CD8-positive, alpha-beta memory T cell (primary cell): ENCODE measurements around the gene RAD21L1. TPM values are rescaled to one million over a fixed set of nuclear protein-coding genes. Genes with fewer than 3 reads are reported as not detected.

Experiments used
- CTCF ChIA-PET: fragments of 350-600 bp; sonication (Branson Sonifier 250); formaldehyde crosslinking; loops from one replicate; lab custom pipeline; 2021; ENCODE audit warnings: antibody characterized with exemption; lab: Charles Lee
- POLR2A ChIA-PET: fragments of 350-600 bp; sonication (Branson Sonifier 250); formaldehyde crosslinking; loops from one replicate; lab custom pipeline; 2021; ENCODE audit warnings: antibody characterized with exemption; lab: Charles Lee
- DNase-seq, 5 donors: peaks; one replicate each; pipeline versions ENCODE4 v3.0.0 to v3.0.0-alpha.2; 2020 to 2022; ENCODE audit warnings: mixed read lengths in 1 of 5
- H3K27ac ChIP-seq: one replicate; pipeline ENCODE4 v1.7.0; 2013; ENCODE audit warnings: low read depth, mild to moderate bottlenecking, low read length, moderate library complexity
- H3K27me3 ChIP-seq: 2 replicates; pipeline ENCODE4 v1.7.0; 2013; ENCODE audit warnings: low read length, mild to moderate bottlenecking; ENCODE audit not compliant: insufficient read depth, poor library complexity, severe bottlenecking
- H3K36me3 ChIP-seq: 2 replicates; pipeline ENCODE4 v1.7.0; 2013; ENCODE audit warnings: mild to moderate bottlenecking, low read length, moderate library complexity; ENCODE audit not compliant: insufficient read depth
- H3K4me1 ChIP-seq: 2 replicates; pipeline ENCODE4 v1.7.0; 2013; ENCODE audit warnings: mild to moderate bottlenecking, low read length, moderate library complexity; ENCODE audit not compliant: insufficient read depth
- H3K4me3 ChIP-seq: 2 replicates; pipeline ENCODE4 v1.7.0; 2013; ENCODE audit warnings: mild to moderate bottlenecking, low read length
- H3K9me3 ChIP-seq: 2 replicates; pipeline ENCODE4 v1.7.0; 2013; ENCODE audit warnings: mild to moderate bottlenecking, low read length
- H3K27ac Mint-ChIP-seq, 8 donors: one replicate each; pipeline ENCODE4 v1.8.0; 2020 to 2021; ENCODE audit warnings: mixed read lengths in 8 of 8, mild to moderate bottlenecking in 6 of 8, inconsistent platforms in 3 of 8, moderate library complexity in 3 of 8
- H3K27me3 Mint-ChIP-seq, 2 donors: one replicate each; pipeline ENCODE4 v1.8.0; 2020 to 2021; ENCODE audit warnings: mixed read lengths in 2 of 2, mild to moderate bottlenecking in 1 of 2, moderate library complexity in 1 of 2
- H3K36me3 Mint-ChIP-seq, 3 donors: one replicate each; pipeline ENCODE4 v1.8.0; 2020 to 2021; ENCODE audit warnings: mixed read lengths in 3 of 3, inconsistent platforms in 1 of 3, mild to moderate bottlenecking in 1 of 3
- H3K4me1 Mint-ChIP-seq, 3 donors: one replicate each; pipeline ENCODE4 v1.8.0; 2020 to 2021; ENCODE audit warnings: mixed read lengths in 3 of 3, inconsistent platforms in 1 of 3, mild to moderate bottlenecking in 1 of 3
- H3K4me3 Mint-ChIP-seq, 7 donors: one replicate each; pipeline ENCODE4 v1.8.0; 2020 to 2021; ENCODE audit warnings: mixed read lengths in 7 of 7, mild to moderate bottlenecking in 6 of 7, moderate library complexity in 4 of 7, inconsistent platforms in 2 of 7
- H3K9me3 Mint-ChIP-seq, 5 donors: one replicate each; pipeline ENCODE4 v1.8.0; 2020 to 2022; ENCODE audit warnings: mixed read lengths in 5 of 5, mild to moderate bottlenecking in 3 of 5, moderate library complexity in 2 of 5, inconsistent platforms in 1 of 5
- polyA plus RNA-seq: library from polyadenylated mRNA; unstranded; fragments of 300-500 nt; fragmentation: Illumina TruSeq; gene quantifications from one replicate; pipeline ENCODE4 v1.2.3, GENCODE V29; 2021
- total RNA-seq, 2 experiments: library from RNA; stranded (reverse); gene quantifications; one replicate each; pipeline ENCODE4 v1.2.3, GENCODE V29; 2021

RAD21L1 gene
- total and polyA plus RNA-seq, 3 experiments from 2014 or later: not detected

DNA sequence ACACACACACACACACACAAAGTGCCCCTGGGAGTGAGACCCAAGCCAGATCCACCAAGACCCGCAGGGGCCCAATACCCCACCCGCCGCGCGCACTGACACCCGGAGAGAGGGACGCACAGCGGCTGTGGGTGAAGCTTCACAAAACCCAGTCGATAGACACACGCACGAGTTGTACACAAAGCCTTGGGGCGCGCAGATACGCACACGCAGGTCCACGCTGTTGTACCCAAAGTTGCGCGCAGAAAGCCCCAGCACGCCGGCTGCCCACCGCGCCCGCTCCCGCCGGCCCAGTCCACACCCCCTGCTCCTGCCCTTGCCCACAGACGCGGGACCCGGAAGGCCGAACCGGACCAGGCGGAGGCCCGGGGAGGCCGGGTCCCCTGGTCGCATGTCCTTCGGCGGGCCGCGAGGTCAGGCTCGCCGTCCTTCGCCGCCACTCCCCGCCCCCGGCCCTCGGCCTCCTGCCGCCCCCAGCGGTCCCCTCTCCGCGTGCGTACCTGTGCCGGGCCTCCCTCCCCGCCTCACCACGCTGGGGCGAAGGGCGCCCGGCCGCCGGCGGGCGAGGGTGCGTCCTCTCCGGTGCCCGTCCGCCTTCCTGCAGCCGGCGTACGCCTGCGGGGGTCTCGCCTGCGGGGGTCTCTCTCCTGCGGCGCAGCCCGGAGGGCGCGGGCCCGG is 41.1 kb upstream of the RAD21L1 start, which contains the start of gene TMEM74B:
Gene TMEM74B, minus strand, starts transcription at position 344 of the 678 bp plus-strand sequence. CDS start 1,180 bp downstream, outside the sequence.
- Mint-ChIP-seq H3K36me3 (peaks cover 0 to 2% (median under 1%) of the 10 kb centered on the region in 3 donors), H3K4me3 (peak within 1 kb of the TSS; percentile 10 to 76 (median 71)), H3K27ac (peak within 1 kb of the TSS in 2 of 8 donors; percentile 8 to 13), H3K9me3 (no peaks in the 10 kb centered on the region), H3K27me3 (peaks cover 19 to 24% of the 10 kb centered on the region in 2 donors), H3K4me1 (peaks cover 10 to 14% (median 12%) of the 10 kb centered on the region in 3 donors)
- Histone ChIP-seq H3K9me3 (no peaks in the 10 kb centered on the region), H3K4me1 (no peaks in the 10 kb centered on the region), H3K4me3 (no peak within 1 kb of the TSS), H3K27me3 (peaks cover 6% of the 10 kb centered on the region), H3K27ac (peak within 1 kb of the TSS; percentile 48), H3K36me3 (no peaks in the 10 kb centered on the region)
- ChIA-PET CTCF (interaction anchor here (1.2 kb wide), 1 partner anchor 28 kb away, joined by 3 read pairs; no protein-coding TSS in a partner anchor), POLR2A (no interaction called here)
- DNase-seq: no peak

DNA sequence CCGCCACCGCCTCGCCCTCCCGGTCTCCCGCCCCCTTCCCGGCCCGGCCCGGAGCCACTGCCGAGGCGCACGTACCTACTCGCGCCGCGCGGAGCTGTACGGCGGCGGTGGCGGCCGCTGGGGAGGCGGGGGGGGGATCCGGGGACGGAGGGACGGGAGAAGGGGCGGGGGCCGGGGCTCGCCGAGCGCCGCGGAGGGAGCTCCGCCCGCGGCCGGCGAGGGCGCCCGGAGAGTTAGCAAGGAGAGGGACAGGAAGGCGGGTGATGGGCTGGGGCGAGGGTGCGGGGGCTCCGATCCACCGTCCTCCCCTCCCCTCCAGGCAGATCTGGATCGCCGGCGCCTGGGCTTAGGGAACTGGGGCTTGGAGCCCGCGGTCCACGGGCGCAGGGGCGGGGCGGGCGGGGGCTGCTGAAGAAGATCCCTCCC is 40.5 kb upstream of the RAD21L1 start:
- H3K27me3 ChIP-seq: peaks cover 6% of the 10 kb centered on the region
- H3K4me3 ChIP-seq: no peak overlapping the region
- Mint-ChIP-seq H3K36me3 (peaks cover 0 to 2% (median 0%) of the 10 kb centered on the region in 3 donors), H3K4me1 (peaks cover 10 to 14% (median 12%) of the 10 kb centered on the region in 3 donors), H3K9me3 (no peaks in the 10 kb centered on the region), H3K27me3 (peaks cover 19 to 24% of the 10 kb centered on the region in 2 donors), H3K27ac (no peak overlapping the region), H3K4me3 (no peak overlapping the region)
- no peak overlapping the region for H3K27ac ChIP-seq
- H3K36me3 ChIP-seq: no peaks in the 10 kb centered on the region
- ChIA-PET POLR2A (no interaction called here), CTCF (no interaction called here)
- no peaks in the 10 kb centered on the region for H3K4me1 ChIP-seq
- no peaks in the 10 kb centered on the region for H3K9me3 ChIP-seq
- no peak for DNase-seq

DNA sequence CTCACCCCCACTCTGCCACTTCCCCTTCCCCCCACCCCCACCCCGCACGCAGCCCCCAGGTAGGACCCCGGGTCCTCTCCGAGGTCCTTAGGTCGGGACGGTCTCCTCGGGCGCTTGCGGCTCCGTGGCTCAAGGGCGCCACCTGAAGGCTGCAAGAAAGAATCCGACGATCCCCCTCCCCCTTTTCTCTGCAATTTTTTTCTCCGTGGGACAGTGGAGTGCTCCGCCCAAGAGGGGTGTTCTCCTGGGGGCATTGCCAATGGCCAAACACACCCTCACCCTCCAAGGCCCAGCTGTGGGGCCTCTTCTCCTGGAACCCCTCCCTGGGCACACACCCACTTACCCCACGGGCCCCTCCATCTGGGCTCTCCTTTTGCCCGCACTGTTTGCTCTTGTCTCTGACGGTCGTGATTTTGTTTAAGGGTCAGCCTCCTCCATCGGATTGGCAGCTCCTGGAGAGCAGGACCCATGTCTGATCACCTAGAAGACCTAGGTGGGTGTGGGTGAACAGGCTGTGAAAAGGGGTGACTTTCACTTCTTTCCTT is 40.0 kb upstream of the RAD21L1 start:
- Mint-ChIP-seq H3K27ac (no peak overlapping the region), H3K4me3 (peak overlapping the region; percentile 31 to 76 (median 65)), H3K27me3 (peaks cover 19 to 24% of the 10 kb centered on the region in 2 donors), H3K4me1 (peaks cover 10 to 14% (median 12%) of the 10 kb centered on the region in 3 donors), H3K9me3 (no peaks in the 10 kb centered on the region), H3K36me3 (peaks cover 0 to 2% (median 0%) of the 10 kb centered on the region in 3 donors)
- DNase-seq: peak in 3 of 5 donors; percentile 10 to 55 (median 33)
- ChIA-PET POLR2A (no interaction called here), CTCF (interaction anchor here (0.6 kb wide), 1 partner anchor 66 kb away, joined by 3 read pairs; no protein-coding TSS in a partner anchor)
- Histone ChIP-seq H3K36me3 (no peaks in the 10 kb centered on the region), H3K4me1 (no peaks in the 10 kb centered on the region), H3K27me3 (peaks cover 6% of the 10 kb centered on the region), H3K27ac (peak overlapping the region; percentile 48), H3K4me3 (no peak overlapping the region), H3K9me3 (no peaks in the 10 kb centered on the region)

DNA sequence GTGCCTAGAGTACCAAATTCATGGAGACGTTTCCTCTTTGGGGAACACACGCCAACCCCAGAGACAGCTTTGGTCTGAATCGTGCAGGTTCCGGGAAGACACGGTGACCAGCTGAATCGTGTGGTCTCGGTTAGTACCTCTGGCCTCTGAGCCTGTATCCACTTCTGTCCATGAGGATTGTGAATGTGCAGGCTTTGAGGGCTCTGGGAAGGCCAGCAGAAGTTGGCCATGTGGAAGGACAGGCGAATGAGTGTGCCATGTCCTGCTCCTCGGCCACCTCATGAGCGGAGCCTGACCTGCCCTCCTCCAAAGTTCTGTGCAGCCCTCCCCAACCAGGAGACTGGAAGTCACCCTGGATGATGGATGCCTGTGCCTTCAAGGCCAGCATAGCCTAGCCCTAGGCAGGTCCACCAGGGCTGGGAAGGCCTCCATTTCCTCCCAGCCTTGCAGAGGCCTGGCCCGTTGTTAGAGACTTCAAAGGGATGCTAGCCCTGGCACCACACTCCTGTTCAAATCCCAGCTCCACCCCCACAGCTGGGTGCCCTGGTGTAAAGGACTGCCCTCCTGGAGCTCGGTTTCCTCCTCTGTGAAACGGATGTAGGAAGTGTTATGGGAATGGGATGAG is 39.4 kb upstream of the RAD21L1 start:
- ChIA-PET CTCF (interaction anchor here (0.6 kb wide), 1 partner anchor 67 kb away, joined by 3 read pairs; no protein-coding TSS in a partner anchor), POLR2A (no interaction called here)
- no peaks in the 10 kb centered on the region for H3K9me3 Mint-ChIP-seq
- no peak overlapping the region for H3K27ac Mint-ChIP-seq
- Histone ChIP-seq H3K36me3 (no peaks in the 10 kb centered on the region), H3K4me1 (no peaks in the 10 kb centered on the region), H3K27me3 (peaks cover 6% of the 10 kb centered on the region), H3K27ac (peak overlapping the region; percentile 48), H3K9me3 (no peaks in the 10 kb centered on the region), H3K4me3 (no peak overlapping the region)
- peak overlapping the region in 4 of 7 donors; percentile 31 to 70 (median 60) for H3K4me3 Mint-ChIP-seq
- peaks cover 19 to 24% of the 10 kb centered on the region in 2 donors for H3K27me3 Mint-ChIP-seq
- H3K36me3 Mint-ChIP-seq: peaks cover 0 to under 1% (median 0%) of the 10 kb centered on the region in 3 donors
- DNase-seq: no peak
- H3K4me1 Mint-ChIP-seq: peaks cover 10 to 14% (median 12%) of the 10 kb centered on the region in 3 donors

DNA sequence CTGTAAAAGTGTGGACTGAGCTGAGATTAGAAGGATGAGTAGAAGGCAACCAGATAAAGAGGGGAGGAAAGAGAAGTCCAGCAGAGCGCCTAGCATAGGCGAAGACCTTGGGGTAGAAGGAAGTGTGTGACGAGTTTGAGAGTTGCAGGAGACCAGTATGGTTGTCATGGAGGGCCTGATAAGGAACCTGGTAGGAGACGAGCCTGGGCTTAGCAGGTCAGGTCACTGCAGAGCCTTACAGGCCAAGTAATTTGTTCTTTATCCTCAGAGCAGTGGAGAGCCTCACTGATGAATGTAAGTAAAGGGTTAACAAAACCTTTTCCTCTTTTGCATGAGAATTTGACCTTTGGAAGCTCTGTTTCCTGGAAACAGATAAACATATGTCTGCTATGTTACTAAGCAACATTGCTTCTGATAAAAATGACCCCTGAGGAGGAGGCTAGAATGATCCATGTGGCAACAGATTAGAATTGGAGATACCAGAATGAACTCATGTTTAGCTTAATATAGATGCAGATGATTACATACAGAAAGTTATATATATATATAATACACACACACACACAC is 38.2 kb upstream of the RAD21L1 start:
- ChIA-PET CTCF (no interaction called here), POLR2A (no interaction called here)
- Mint-ChIP-seq H3K4me1 (peaks cover 10 to 14% (median 12%) of the 10 kb centered on the region in 3 donors), H3K27ac (no peak overlapping the region), H3K36me3 (no peaks in the 10 kb centered on the region), H3K27me3 (peaks cover 15 to 24% of the 10 kb centered on the region in 2 donors), H3K4me3 (no peak overlapping the region), H3K9me3 (no peaks in the 10 kb centered on the region)
- H3K4me3 ChIP-seq: no peak overlapping the region
- H3K9me3 ChIP-seq: no peaks in the 10 kb centered on the region
- no peaks in the 10 kb centered on the region for H3K36me3 ChIP-seq
- DNase-seq: no peak
- H3K27me3 ChIP-seq: peaks cover 6% of the 10 kb centered on the region
- no peaks in the 10 kb centered on the region for H3K4me1 ChIP-seq
- H3K27ac ChIP-seq: peak overlapping the region; percentile 48

DNA sequence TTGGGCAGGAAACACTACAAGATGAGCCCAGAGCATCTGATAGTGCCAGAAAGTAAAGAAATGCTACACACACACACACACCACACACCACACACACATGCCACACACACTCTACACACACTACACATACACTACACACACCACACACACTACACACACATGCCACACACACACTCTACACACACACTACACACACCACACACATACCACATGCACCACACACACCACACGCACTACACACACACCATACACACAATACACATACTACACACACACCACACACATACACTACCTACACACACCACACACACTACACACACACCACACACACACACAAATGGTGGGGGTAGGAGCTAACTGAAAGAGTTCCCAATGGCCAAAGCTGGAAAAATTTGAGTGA is 37.5 kb upstream of the RAD21L1 start:
- H3K27ac Mint-ChIP-seq: no peak overlapping the region
- Histone ChIP-seq H3K27me3 (peaks cover 6% of the 10 kb centered on the region), H3K36me3 (no peaks in the 10 kb centered on the region), H3K9me3 (no peaks in the 10 kb centered on the region), H3K27ac (peak overlapping the region; percentile 16), H3K4me3 (no peak overlapping the region), H3K4me1 (no peaks in the 10 kb centered on the region)
- peaks cover 15 to 20% of the 10 kb centered on the region in 2 donors for H3K27me3 Mint-ChIP-seq
- no peak overlapping the region for H3K4me3 Mint-ChIP-seq
- no peak for DNase-seq
- H3K36me3 Mint-ChIP-seq: no peaks in the 10 kb centered on the region
- peaks cover 10 to 14% (median 12%) of the 10 kb centered on the region in 3 donors for H3K4me1 Mint-ChIP-seq
- POLR2A ChIA-PET: no interaction called here
- H3K9me3 Mint-ChIP-seq: no peaks in the 10 kb centered on the region
- CTCF ChIA-PET: no interaction called here

DNA sequence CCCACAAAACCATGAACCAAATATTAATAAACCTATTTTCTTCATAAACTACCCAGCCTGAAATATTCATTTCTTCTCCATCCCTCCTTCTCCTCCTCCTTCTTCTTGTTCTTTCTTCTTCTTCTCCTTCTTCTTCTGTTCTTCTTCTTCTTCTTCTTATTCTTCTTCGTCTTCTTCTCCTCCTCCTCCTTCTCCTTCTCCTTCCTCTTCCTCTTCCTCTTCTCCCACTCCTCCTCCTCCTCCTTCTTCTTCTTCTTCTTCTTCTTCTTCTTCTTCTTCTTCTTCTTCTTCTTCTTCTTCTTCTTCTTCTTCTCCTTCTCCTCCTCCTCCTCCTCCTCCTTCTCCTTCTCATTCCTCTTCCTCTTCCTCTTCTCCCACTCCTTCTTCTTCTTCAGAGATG is 36.0 kb upstream of the RAD21L1 start:
- peak overlapping the region in 1 of 8 donors; percentile 37 for H3K27ac Mint-ChIP-seq
- DNase-seq: no peak
- no peaks in the 10 kb centered on the region for H3K36me3 Mint-ChIP-seq
- ChIA-PET CTCF (no interaction called here), POLR2A (no interaction called here)
- H3K4me1 ChIP-seq: no peaks in the 10 kb centered on the region
- H3K4me1 Mint-ChIP-seq: peaks cover 3 to 5% (median 4%) of the 10 kb centered on the region in 3 donors
- no peaks in the 10 kb centered on the region for H3K36me3 ChIP-seq
- H3K4me3 Mint-ChIP-seq: no peak overlapping the region
- H3K9me3 ChIP-seq: no peaks in the 10 kb centered on the region
- no peak overlapping the region for H3K27ac ChIP-seq
- no peaks in the 10 kb centered on the region for H3K9me3 Mint-ChIP-seq
- H3K27me3 ChIP-seq: no peaks in the 10 kb centered on the region
- H3K27me3 Mint-ChIP-seq: peaks cover 5 to 7% of the 10 kb centered on the region in 2 donors
- H3K4me3 ChIP-seq: no peak overlapping the region
